Embryonic facial prominence (tissue), 1 donor: Measurements from ENCODE around the gene PPP1R37.

Source experiments
- DNase-seq: peaks from one replicate; pipeline ENCODE4 v3.0.0-alpha.2; 2016; ENCODE audit errors: extremely low spot score

The PPP1R37 gene

GRCh38 chr19:45195764-45196163 is 102.8 kb downstream of the PPP1R37 start:
- DNase-seq = no peak
